WTC11 (cell line): Measurements from ENCODE around the gene CFAP299.

ENCODE experiments used
- CBFB ChIP-seq: sonication (generic); formaldehyde crosslinking; IDR thresholded peaks from 2 replicates; pipeline ENCODE4 v1.8.1; 2022; ENCODE audit warnings: mild to moderate bottlenecking, low read depth, missing genetic modification reagents
- CTCF ChIP-seq: fragments of 200-600 bp; IDR thresholded peaks from 2 replicates; pipeline ENCODE4 v1.8.0; 2022; ENCODE audit warnings: antibody characterized with exemption
- ESRRA ChIP-seq: sonication (generic); formaldehyde crosslinking; IDR thresholded peaks from 2 replicates; pipeline ENCODE4 v1.8.1; 2022; ENCODE audit warnings: mild to moderate bottlenecking, missing genetic modification reagents, borderline replicate concordance
- MAX ChIP-seq: sonication (generic); formaldehyde crosslinking; IDR thresholded peaks from 2 replicates; pipeline ENCODE4 v1.8.0; 2022; ENCODE audit warnings: mild to moderate bottlenecking, missing genetic modification reagents
- MXD4 ChIP-seq: fragments of 250-450 bp; sonication (Bioruptor Pico); IDR thresholded peaks from 2 replicates; pipeline ENCODE4 v1.8.0; 2021; ENCODE audit warnings: mild to moderate bottlenecking, moderate library complexity, borderline replicate concordance
- TCF7 ChIP-seq: sonication (generic); formaldehyde crosslinking; IDR thresholded peaks from 2 replicates; pipeline ENCODE4 v1.8.0; 2022; ENCODE audit warnings: mild to moderate bottlenecking, low read depth, missing genetic modification reagents, moderate library complexity
- ZBTB43 ChIP-seq: sonication (generic); formaldehyde crosslinking; IDR thresholded peaks from 2 replicates; pipeline ENCODE4 v1.8.1; 2023; ENCODE audit warnings: mild to moderate bottlenecking, missing genetic modification reagents
- TF ChIP-seq, protein P1 (sequence below): sonication (generic); formaldehyde crosslinking; conservative IDR thresholded peaks from 2 replicates; pipeline ENCODE4 v1.8.1; 2022; ENCODE audit warnings: mild to moderate bottlenecking, missing genetic modification reagents
- TF ChIP-seq, protein P2 (sequence below): sonication (generic); formaldehyde crosslinking; IDR thresholded peaks from 2 replicates; pipeline ENCODE4 v1.8.1; 2022; ENCODE audit warnings: low read depth, missing genetic modification reagents, borderline replicate concordance

GRCh38 chr4:80452768-80453167 is 117.2 kb downstream of the CFAP299 start:
- TF ChIP-seq CTCF (no peak), ZBTB43 (no peak), MAX (CRISPR knock-in tag) (no peak), MXD4 (CRISPR knock-in tag) (no peak), CBFB (CRISPR knock-in tag) (no peak), ESRRA (CRISPR knock-in tag) (no peak), TCF7 (CRISPR knock-in tag) (no peak)
- TF ChIP-seq, protein P1, sequence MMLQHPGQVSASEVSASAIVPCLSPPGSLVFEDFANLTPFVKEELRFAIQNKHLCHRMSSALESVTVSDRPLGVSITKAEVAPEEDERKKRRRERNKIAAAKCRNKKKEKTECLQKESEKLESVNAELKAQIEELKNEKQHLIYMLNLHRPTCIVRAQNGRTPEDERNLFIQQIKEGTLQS (CRISPR knock-in tag): no peak
- TF ChIP-seq, protein P2, sequence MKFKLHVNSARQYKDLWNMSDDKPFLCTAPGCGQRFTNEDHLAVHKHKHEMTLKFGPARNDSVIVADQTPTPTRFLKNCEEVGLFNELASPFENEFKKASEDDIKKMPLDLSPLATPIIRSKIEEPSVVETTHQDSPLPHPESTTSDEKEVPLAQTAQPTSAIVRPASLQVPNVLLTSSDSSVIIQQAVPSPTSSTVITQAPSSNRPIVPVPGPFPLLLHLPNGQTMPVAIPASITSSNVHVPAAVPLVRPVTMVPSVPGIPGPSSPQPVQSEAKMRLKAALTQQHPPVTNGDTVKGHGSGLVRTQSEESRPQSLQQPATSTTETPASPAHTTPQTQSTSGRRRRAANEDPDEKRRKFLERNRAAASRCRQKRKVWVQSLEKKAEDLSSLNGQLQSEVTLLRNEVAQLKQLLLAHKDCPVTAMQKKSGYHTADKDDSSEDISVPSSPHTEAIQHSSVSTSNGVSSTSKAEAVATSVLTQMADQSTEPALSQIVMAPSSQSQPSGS (CRISPR knock-in tag): no peak
